Measurements from ENCODE around the gene CNDP2.
A peak's percentile ranks its signal among the peaks of the same experiment; 100 is the strongest.

Gene CNDP2

GRCh38 chr18:74495581-74496507 lies at the start of gene CNDP2:
Gene CNDP2 (plus strand): TSS chr18:74496363. CDS start chr18:74499974, 3,611 bp downstream.
- peak; percentile 96 for DNase-seq

- no peak for DNase-seq
Observed at GRCh38 chr18:74446631-74447403, 49.3 kb upstream of the CNDP2 start.

- no peak for DNase-seq
Observed at GRCh38 chr18:74447404-74448152, 48.6 kb upstream of the CNDP2 start.

GRCh38 chr18:74450626-74451025 lies 45.5 kb upstream of the CNDP2 start:
- DNase-seq, result no peak

GRCh38 chr18:74451148-74451547 lies 45.0 kb upstream of the CNDP2 start:
- DNase-seq, result no peak

GRCh38 chr18:74453016-74453566 lies 43.1 kb upstream of the CNDP2 start:
- no peak for DNase-seq

GRCh38 chr18:74453642-74454198 lies 42.4 kb upstream of the CNDP2 start:
- DNase-seq, result no peak

GRCh38 chr18:74454279-74454751 lies 41.8 kb upstream of the CNDP2 start:
- no peak for DNase-seq

- no peak for DNase-seq
Observed at GRCh38 chr18:74455386-74455785, 40.8 kb upstream of the CNDP2 start.

- no peak for DNase-seq
Observed at GRCh38 chr18:74456017-74456348, 40.2 kb upstream of the CNDP2 start.

GRCh38 chr18:74456349-74457042 lies 39.7 kb upstream of the CNDP2 start:
- no peak for DNase-seq

- no peak for DNase-seq
Observed at GRCh38 chr18:74457043-74457724, 39.0 kb upstream of the CNDP2 start, which contains the start of gene DIPK1C. Gene DIPK1C (minus strand): TSS chr18:74457308. CDS start chr18:74457259, 49 bp downstream.

- DNase-seq, result no peak
Observed at GRCh38 chr18:74457725-74458421, 38.3 kb upstream of the CNDP2 start.

- no peak for DNase-seq
Observed at GRCh38 chr18:74459889-74460288, 36.3 kb upstream of the CNDP2 start.

GRCh38 chr18:74460825-74461224 lies 35.3 kb upstream of the CNDP2 start:
- DNase-seq, result no peak

GRCh38 chr18:74463254-74463653 lies 32.9 kb upstream of the CNDP2 start:
- no peak for DNase-seq

GRCh38 chr18:74463983-74464382 lies 32.2 kb upstream of the CNDP2 start:
- DNase-seq, result no peak

GRCh38 chr18:74465775-74466174 lies 30.4 kb upstream of the CNDP2 start:
- no peak for DNase-seq

- DNase-seq, result no peak
Observed at GRCh38 chr18:74468547-74469061, 27.6 kb upstream of the CNDP2 start.

GRCh38 chr18:74472312-74472711 lies 23.9 kb upstream of the CNDP2 start:
- DNase-seq, result no peak

Data from KG1 (cell line).